ENCODE measurements around the gene SLC22A1.

Gene SLC22A1

GRCh38 chr6:160146454-160147145 is 25.0 kb downstream of the SLC22A1 start:
- H3K27me3 ChIP-seq (ENCODE audit: control insufficient read depth in 1 of 2, insufficient read depth in 2 of 2, low read length in 2 of 2), result no peaks in the 10 kb centered on the region
- H3K9ac ChIP-seq (ENCODE audit: low read depth in 1 of 2, low read length in 2 of 2), result no peak overlapping the region
- H3K27ac ChIP-seq (ENCODE audit: low read depth, low read length), result no peak overlapping the region
- H3K4me1 ChIP-seq (ENCODE audit: control insufficient read depth in 1 of 2, insufficient read depth in 2 of 2, low read length in 2 of 2), result no peaks in the 10 kb centered on the region
- H3K36me3 ChIP-seq (ENCODE audit: control insufficient read depth in 1 of 2, insufficient read depth in 2 of 2, low read length in 2 of 2), result peaks cover 0 to 2% of the 10 kb centered on the region in 2 donors
- H3K9me3 ChIP-seq (ENCODE audit: control insufficient read depth in 1 of 2, low read length in 2 of 2), result no peaks in the 10 kb centered on the region
- H3K4me3 ChIP-seq (ENCODE audit: low read depth in 1 of 2, low read length in 2 of 2), result no peak overlapping the region

GRCh38 chr6:160147146-160147536 is 25.5 kb downstream of the SLC22A1 start:
- H3K4me3 ChIP-seq (ENCODE audit: low read depth in 1 of 2, low read length in 2 of 2), result no peak overlapping the region
- peaks cover 0 to 2% of the 10 kb centered on the region in 2 donors for H3K36me3 ChIP-seq (ENCODE audit: control insufficient read depth in 1 of 2, insufficient read depth in 2 of 2, low read length in 2 of 2)
- H3K4me1 ChIP-seq (ENCODE audit: control insufficient read depth in 1 of 2, insufficient read depth in 2 of 2, low read length in 2 of 2), result no peaks in the 10 kb centered on the region
- no peak overlapping the region for H3K27ac ChIP-seq (ENCODE audit: low read depth, low read length)
- no peaks in the 10 kb centered on the region for H3K27me3 ChIP-seq (ENCODE audit: control insufficient read depth in 1 of 2, insufficient read depth in 2 of 2, low read length in 2 of 2)
- H3K9ac ChIP-seq (ENCODE audit: low read depth in 1 of 2, low read length in 2 of 2), result no peak overlapping the region
- H3K9me3 ChIP-seq (ENCODE audit: control insufficient read depth in 1 of 2, low read length in 2 of 2), result no peaks in the 10 kb centered on the region

GRCh38 chr6:160154471-160154870 is 32.9 kb downstream of the SLC22A1 start:
- H3K9ac ChIP-seq (ENCODE audit: low read depth in 1 of 2, low read length in 2 of 2), result no peak overlapping the region
- H3K27ac ChIP-seq (ENCODE audit: low read depth, low read length), result no peak overlapping the region
- H3K4me1 ChIP-seq (ENCODE audit: control insufficient read depth in 1 of 2, insufficient read depth in 2 of 2, low read length in 2 of 2), result no peaks in the 10 kb centered on the region
- no peaks in the 10 kb centered on the region for H3K9me3 ChIP-seq (ENCODE audit: control insufficient read depth in 1 of 2, low read length in 2 of 2)
- H3K36me3 ChIP-seq (ENCODE audit: control insufficient read depth in 1 of 2, insufficient read depth in 2 of 2, low read length in 2 of 2), result no peaks in the 10 kb centered on the region
- no peak overlapping the region for H3K4me3 ChIP-seq (ENCODE audit: low read depth in 1 of 2, low read length in 2 of 2)
- H3K27me3 ChIP-seq (ENCODE audit: control insufficient read depth in 1 of 2, insufficient read depth in 2 of 2, low read length in 2 of 2), result no peaks in the 10 kb centered on the region

GRCh38 chr6:160156842-160157241 is 35.2 kb downstream of the SLC22A1 start:
- no peak overlapping the region for H3K9ac ChIP-seq (ENCODE audit: low read depth in 1 of 2, low read length in 2 of 2)
- H3K36me3 ChIP-seq (ENCODE audit: control insufficient read depth in 1 of 2, insufficient read depth in 2 of 2, low read length in 2 of 2), result no peaks in the 10 kb centered on the region
- H3K27ac ChIP-seq (ENCODE audit: low read depth, low read length), result no peak overlapping the region

GRCh38 chr6:160160450-160160849 is 38.8 kb downstream of the SLC22A1 start:
- H3K4me1 ChIP-seq (ENCODE audit: control insufficient read depth in 1 of 2, insufficient read depth in 2 of 2, low read length in 2 of 2), result no peaks in the 10 kb centered on the region
- no peaks in the 10 kb centered on the region for H3K9me3 ChIP-seq (ENCODE audit: control insufficient read depth in 1 of 2, low read length in 2 of 2)
- H3K9ac ChIP-seq (ENCODE audit: low read depth in 1 of 2, low read length in 2 of 2), result no peak overlapping the region

More at GRCh38 chr6:160156842-160157241, 35.2 kb downstream of the SLC22A1 start:
- Histone ChIP-seq H3K4me1 (ENCODE audit: control insufficient read depth in 1 of 2, insufficient read depth in 2 of 2, low read length in 2 of 2) (no peaks in the 10 kb centered on the region), H3K4me3 (ENCODE audit: low read depth in 1 of 2, low read length in 2 of 2) (no peak overlapping the region), H3K9me3 (ENCODE audit: control insufficient read depth in 1 of 2, low read length in 2 of 2) (no peaks in the 10 kb centered on the region), H3K27me3 (ENCODE audit: control insufficient read depth in 1 of 2, insufficient read depth in 2 of 2, low read length in 2 of 2) (no peaks in the 10 kb centered on the region)

GRCh38 chr6:160160929-160161646 is 39.5 kb downstream of the SLC22A1 start:
- H3K36me3 ChIP-seq (ENCODE audit: control insufficient read depth in 1 of 2, insufficient read depth in 2 of 2, low read length in 2 of 2), result no peaks in the 10 kb centered on the region
- H3K27ac ChIP-seq (ENCODE audit: low read depth, low read length), result no peak overlapping the region

More at GRCh38 chr6:160160450-160160849, 38.8 kb downstream of the SLC22A1 start:
- Histone ChIP-seq H3K27ac (ENCODE audit: low read depth, low read length) (no peak overlapping the region), H3K27me3 (ENCODE audit: control insufficient read depth in 1 of 2, insufficient read depth in 2 of 2, low read length in 2 of 2) (no peaks in the 10 kb centered on the region), H3K4me3 (ENCODE audit: low read depth in 1 of 2, low read length in 2 of 2) (no peak overlapping the region), H3K36me3 (ENCODE audit: control insufficient read depth in 1 of 2, insufficient read depth in 2 of 2, low read length in 2 of 2) (no peaks in the 10 kb centered on the region)

GRCh38 chr6:160161647-160161986 is 40.0 kb downstream of the SLC22A1 start:
- H3K4me1 ChIP-seq (ENCODE audit: control insufficient read depth in 1 of 2, insufficient read depth in 2 of 2, low read length in 2 of 2), result no peaks in the 10 kb centered on the region
- no peak overlapping the region for H3K27ac ChIP-seq (ENCODE audit: low read depth, low read length)
- no peak overlapping the region for H3K9ac ChIP-seq (ENCODE audit: low read depth in 1 of 2, low read length in 2 of 2)
- H3K9me3 ChIP-seq (ENCODE audit: control insufficient read depth in 1 of 2, low read length in 2 of 2), result no peaks in the 10 kb centered on the region
- no peaks in the 10 kb centered on the region for H3K27me3 ChIP-seq (ENCODE audit: control insufficient read depth in 1 of 2, insufficient read depth in 2 of 2, low read length in 2 of 2)
- H3K4me3 ChIP-seq (ENCODE audit: low read depth in 1 of 2, low read length in 2 of 2), result no peak overlapping the region
- no peaks in the 10 kb centered on the region for H3K36me3 ChIP-seq (ENCODE audit: control insufficient read depth in 1 of 2, insufficient read depth in 2 of 2, low read length in 2 of 2)

More at GRCh38 chr6:160160929-160161646, 39.5 kb downstream of the SLC22A1 start:
- Histone ChIP-seq H3K4me1 (ENCODE audit: control insufficient read depth in 1 of 2, insufficient read depth in 2 of 2, low read length in 2 of 2) (no peaks in the 10 kb centered on the region), H3K27me3 (ENCODE audit: control insufficient read depth in 1 of 2, insufficient read depth in 2 of 2, low read length in 2 of 2) (no peaks in the 10 kb centered on the region), H3K4me3 (ENCODE audit: low read depth in 1 of 2, low read length in 2 of 2) (no peak overlapping the region), H3K9ac (ENCODE audit: low read depth in 1 of 2, low read length in 2 of 2) (no peak overlapping the region), H3K9me3 (ENCODE audit: control insufficient read depth in 1 of 2, low read length in 2 of 2) (no peaks in the 10 kb centered on the region)

GRCh38 chr6:160162030-160162566 is 40.5 kb downstream of the SLC22A1 start:
- Histone ChIP-seq H3K4me1 (ENCODE audit: control insufficient read depth in 1 of 2, insufficient read depth in 2 of 2, low read length in 2 of 2) (no peaks in the 10 kb centered on the region), H3K27ac (ENCODE audit: low read depth, low read length) (no peak overlapping the region)

GRCh38 chr6:160163425-160163824 is 41.8 kb downstream of the SLC22A1 start:
- Histone ChIP-seq H3K9ac (ENCODE audit: low read depth in 1 of 2, low read length in 2 of 2) (no peak overlapping the region), H3K36me3 (ENCODE audit: control insufficient read depth in 1 of 2, insufficient read depth in 2 of 2, low read length in 2 of 2) (no peaks in the 10 kb centered on the region), H3K27me3 (ENCODE audit: control insufficient read depth in 1 of 2, insufficient read depth in 2 of 2, low read length in 2 of 2) (no peaks in the 10 kb centered on the region), H3K9me3 (ENCODE audit: control insufficient read depth in 1 of 2, low read length in 2 of 2) (no peaks in the 10 kb centered on the region), H3K4me3 (ENCODE audit: low read depth in 1 of 2, low read length in 2 of 2) (no peak overlapping the region), H3K4me1 (ENCODE audit: control insufficient read depth in 1 of 2, insufficient read depth in 2 of 2, low read length in 2 of 2) (peaks cover 8% of the 10 kb centered on the region in 2 donors), H3K27ac (ENCODE audit: low read depth, low read length) (no peak overlapping the region)

More at GRCh38 chr6:160162030-160162566, 40.5 kb downstream of the SLC22A1 start:
- Histone ChIP-seq H3K36me3 (ENCODE audit: control insufficient read depth in 1 of 2, insufficient read depth in 2 of 2, low read length in 2 of 2) (no peaks in the 10 kb centered on the region), H3K27me3 (ENCODE audit: control insufficient read depth in 1 of 2, insufficient read depth in 2 of 2, low read length in 2 of 2) (no peaks in the 10 kb centered on the region), H3K9ac (ENCODE audit: low read depth in 1 of 2, low read length in 2 of 2) (no peak overlapping the region), H3K9me3 (ENCODE audit: control insufficient read depth in 1 of 2, low read length in 2 of 2) (no peaks in the 10 kb centered on the region), H3K4me3 (ENCODE audit: low read depth in 1 of 2, low read length in 2 of 2) (no peak overlapping the region)

GRCh38 chr6:160163912-160164311 is 42.3 kb downstream of the SLC22A1 start:
- Histone ChIP-seq H3K36me3 (ENCODE audit: control insufficient read depth in 1 of 2, insufficient read depth in 2 of 2, low read length in 2 of 2) (no peaks in the 10 kb centered on the region), H3K9me3 (ENCODE audit: control insufficient read depth in 1 of 2, low read length in 2 of 2) (no peaks in the 10 kb centered on the region), H3K27ac (ENCODE audit: low read depth, low read length) (no peak overlapping the region), H3K4me3 (ENCODE audit: low read depth in 1 of 2, low read length in 2 of 2) (no peak overlapping the region), H3K4me1 (ENCODE audit: control insufficient read depth in 1 of 2, insufficient read depth in 2 of 2, low read length in 2 of 2) (peaks cover 8 to 9% of the 10 kb centered on the region in 2 donors), H3K27me3 (ENCODE audit: control insufficient read depth in 1 of 2, insufficient read depth in 2 of 2, low read length in 2 of 2) (no peaks in the 10 kb centered on the region), H3K9ac (ENCODE audit: low read depth in 1 of 2, low read length in 2 of 2) (no peak overlapping the region)

Data from duodenal mucosa (tissue), 2 donors.